ENCODE measurements around the gene DGCR6L. TPM values are rescaled to one million over a fixed set of nuclear protein-coding genes. Genes with fewer than 3 reads are reported as not detected.
"Not testable (repeated sequence)": the region's sequence is repeated elsewhere in the genome, so short reads cannot be mapped to it uniquely, and the experiment has no call there.

Gene DGCR6L
- total RNA-seq, 1 experiment from 2014 or later, result 44.5 TPM

DNA sequence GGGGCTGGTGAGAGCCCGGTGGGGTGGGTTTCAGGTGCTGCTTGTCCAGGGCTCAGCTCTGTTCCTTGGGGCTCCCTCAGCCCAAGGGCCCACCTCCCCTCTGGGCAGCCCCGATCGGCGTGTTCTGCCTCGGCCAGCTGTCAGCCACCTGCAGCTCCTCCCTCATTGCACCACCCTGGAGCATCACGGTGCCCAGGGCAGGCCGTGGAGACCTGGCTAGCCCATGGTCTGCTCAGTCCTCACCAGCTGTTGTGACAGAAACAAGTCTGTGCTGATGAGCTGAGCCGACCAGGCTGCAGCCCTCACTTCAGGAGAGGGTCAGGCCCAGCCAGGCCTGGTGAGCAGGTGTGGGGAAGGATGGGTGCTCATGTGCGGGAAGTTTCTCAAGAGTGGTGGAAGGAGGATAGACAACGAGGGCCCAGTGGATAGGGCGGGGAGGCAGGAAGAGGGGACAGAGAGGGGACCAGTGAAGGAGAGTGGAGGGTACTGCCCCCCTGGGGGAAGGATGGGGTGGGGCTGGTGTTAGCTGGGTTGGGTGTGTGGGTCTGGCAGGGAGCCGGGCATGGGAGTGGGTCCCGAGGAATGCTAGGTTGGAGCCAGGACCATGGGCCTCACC lies 35.3 kb downstream of the DGCR6L start:
- no peak for DNase-seq (ENCODE audit: low read depth, low spot score)
- in situ Hi-C loops (cut with HindIII; ENCODE audit: low pct_unique_long_range_greater_than_20kb, low sequenced_read_pairs), result no loop called here

DNA sequence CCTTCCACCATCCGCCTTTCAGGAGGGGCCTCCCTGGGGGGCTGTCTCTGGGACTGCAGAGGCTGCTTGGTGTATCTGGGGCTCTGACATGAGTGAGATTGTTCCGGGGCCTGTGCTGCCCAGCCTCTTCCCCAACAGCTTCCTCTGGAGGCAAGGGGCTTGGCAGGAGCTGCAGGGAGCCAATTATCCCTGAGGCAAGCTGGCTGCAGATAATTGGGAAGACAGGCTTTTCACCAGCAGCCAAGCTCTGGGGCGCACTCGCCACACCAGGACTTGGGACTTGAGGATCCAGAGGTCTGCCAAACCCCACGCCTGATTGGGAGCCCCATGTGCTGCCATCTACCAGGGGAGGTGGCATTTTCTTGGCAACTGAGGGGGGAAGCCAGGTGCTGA lies 36.2 kb downstream of the DGCR6L start:
- no peak for DNase-seq (ENCODE audit: low read depth, low spot score)
- in situ Hi-C loops (cut with HindIII; ENCODE audit: low pct_unique_long_range_greater_than_20kb, low sequenced_read_pairs), result no loop called here

DNA sequence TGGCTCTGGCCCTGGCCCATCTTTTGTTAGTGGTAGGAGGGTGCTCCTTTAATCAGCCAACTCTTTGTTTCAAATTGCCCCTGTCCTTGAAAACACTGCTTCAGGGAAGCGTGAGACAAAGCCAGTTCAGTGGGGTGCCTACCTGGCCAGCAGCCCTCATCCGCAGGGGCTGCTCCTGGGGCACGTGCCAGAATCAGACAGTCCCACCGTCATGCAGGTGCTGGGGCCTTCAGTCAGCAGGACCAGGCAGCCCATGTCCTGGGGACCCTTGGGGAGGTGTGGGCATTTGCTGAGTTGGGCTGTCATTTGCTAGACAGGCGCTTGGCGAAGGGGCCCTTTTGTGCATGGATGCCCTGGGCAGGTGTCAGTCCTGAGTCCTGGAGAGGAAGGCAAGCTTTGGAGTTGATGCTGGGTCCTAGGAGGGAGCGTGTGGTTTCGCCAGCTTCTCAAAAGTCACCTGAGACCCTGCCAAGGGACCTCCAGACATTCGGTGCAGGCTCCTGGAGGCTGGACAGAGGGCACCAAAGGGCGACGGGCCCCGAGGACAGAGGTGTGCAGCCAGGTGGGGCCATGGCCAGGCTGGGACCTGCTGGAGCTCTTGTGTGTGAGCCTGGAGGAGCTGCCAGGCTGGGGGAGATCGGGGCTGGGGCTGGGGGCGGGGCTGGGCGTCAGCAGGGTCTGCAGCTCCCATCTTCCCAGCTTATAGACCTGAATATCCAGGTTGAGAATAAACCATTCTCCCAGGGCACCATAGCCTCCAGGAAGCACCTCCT lies 36.8 kb downstream of the DGCR6L start:
- in situ Hi-C loops (cut with HindIII; ENCODE audit: low pct_unique_long_range_greater_than_20kb, low sequenced_read_pairs), result no loop called here

DNA sequence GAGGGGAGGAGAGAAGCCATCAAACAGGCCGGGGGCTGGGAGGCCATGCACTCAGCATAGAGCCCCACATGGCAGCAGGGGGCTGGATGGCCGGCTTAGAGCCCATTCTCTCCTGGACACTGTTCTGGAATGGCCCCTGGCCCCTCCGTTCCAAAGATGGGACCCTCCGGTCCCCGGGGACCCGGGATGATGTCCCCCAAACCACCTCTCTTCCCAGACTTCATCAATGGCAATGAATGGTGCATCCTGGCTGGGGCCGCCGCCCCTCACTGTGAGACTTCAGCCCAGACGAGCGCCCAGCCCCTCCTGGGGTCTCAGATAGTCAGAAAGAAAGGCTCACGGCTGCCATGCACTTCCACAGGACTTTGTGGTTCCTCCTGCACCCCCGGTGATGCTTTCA lies 38.0 kb downstream of the DGCR6L start:
- no peak for DNase-seq (ENCODE audit: low read depth, low spot score)
- in situ Hi-C loops (cut with HindIII; ENCODE audit: low pct_unique_long_range_greater_than_20kb, low sequenced_read_pairs), result no loop called here

More for the DNA sequence above, 36.8 kb downstream of the DGCR6L start:
- DNase-seq (ENCODE audit: low read depth, low spot score), result no peak

DNA sequence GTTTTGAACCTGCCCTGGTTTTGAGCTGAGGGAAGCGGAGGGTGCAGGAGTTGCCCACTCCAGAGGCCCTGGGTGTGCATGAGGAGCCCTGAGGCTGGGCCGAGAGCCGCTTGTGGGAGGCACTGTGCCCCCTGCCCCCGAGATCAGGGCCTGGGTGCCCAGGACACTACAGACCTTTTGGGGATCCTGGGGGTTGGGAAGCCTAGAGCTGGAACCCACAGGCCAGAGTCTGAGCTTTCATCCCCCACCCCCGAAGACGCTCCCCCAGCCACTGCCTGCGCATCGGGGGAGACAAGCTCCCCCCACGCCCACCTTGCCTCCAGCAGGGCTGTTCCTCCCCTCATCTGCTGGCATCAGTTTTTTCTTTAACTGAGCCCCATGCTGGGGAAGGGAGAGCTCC lies 38.4 kb downstream of the DGCR6L start:
- in situ Hi-C loops (cut with HindIII; ENCODE audit: low pct_unique_long_range_greater_than_20kb, low sequenced_read_pairs), result not testable (repeated sequence)

DNA sequence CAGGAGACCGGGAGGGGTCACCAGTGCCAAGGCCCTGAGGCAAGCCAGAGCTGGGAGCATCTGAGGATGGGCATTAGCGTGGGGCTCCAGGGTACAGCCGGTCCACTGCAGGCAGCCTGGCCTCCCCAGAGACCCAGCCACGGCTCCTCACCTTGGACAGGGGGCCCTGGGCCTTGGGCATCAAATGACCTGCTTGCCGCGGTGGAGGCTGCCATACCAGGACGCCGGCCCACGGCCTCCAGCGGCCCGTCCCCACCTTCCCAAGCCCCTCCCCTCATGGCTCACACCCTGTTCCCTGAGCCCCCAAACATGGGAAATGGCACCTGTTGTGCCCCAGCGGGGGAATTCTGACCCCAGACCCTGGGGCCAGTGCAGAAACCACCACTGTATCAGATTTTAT lies 39.0 kb downstream of the DGCR6L start:
- in situ Hi-C loops (cut with HindIII; ENCODE audit: low pct_unique_long_range_greater_than_20kb, low sequenced_read_pairs), result no loop called here
- no peak for DNase-seq (ENCODE audit: low read depth, low spot score)

More for the DNA sequence above, 38.4 kb downstream of the DGCR6L start:
- not testable (repeated sequence) for DNase-seq (ENCODE audit: low read depth, low spot score)

DNA sequence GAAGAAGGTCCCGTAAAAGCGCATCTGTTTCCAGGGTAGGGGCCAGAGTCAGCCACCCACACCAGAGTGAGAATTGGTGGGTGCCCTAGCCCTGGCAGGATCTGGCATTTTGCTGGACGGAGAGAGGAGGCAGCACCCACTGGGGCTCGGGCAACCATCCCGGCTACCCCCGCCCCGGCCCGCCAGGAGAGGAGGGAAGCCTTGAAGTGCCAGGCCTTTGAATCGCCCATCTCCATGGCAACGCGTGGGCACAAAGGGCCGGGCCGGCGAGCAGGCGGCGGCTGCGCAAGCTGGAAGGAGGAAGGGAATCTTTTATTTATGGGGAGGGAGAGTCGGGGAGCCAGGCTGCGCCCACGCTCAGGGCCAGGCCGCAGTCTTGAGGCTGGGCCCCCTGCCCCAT lies 39.7 kb downstream of the DGCR6L start:
- in situ Hi-C loops (cut with HindIII; ENCODE audit: low pct_unique_long_range_greater_than_20kb, low sequenced_read_pairs); DNase-seq (ENCODE audit: low read depth, low spot score): not testable (repeated sequence)

DNA sequence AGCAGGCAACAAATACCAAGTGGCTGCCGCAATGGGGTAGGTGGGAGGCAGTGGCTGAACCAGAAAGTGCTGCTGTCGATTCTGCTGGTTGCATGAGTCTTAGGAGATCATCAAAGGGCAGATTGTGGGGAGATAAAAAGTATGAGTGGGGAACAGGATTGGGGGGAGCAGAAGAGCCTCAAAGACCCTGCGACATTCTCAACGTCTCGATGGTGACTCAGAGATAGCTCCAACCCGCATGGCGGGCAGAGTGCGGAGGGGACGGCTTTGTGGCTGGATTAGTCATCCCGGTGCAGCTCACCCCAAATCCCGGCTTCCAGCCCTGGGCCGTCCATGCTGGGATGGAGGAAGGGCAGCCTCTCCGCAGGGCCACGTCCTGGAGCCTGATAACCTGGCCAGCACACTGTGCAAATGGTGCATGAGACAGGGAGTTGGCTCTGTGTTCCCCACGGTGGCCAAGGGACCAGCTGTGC lies 40.2 kb downstream of the DGCR6L start:
- no peak for DNase-seq (ENCODE audit: low read depth, low spot score)
- in situ Hi-C loops (cut with HindIII; ENCODE audit: low pct_unique_long_range_greater_than_20kb, low sequenced_read_pairs), result no loop called here

DNA sequence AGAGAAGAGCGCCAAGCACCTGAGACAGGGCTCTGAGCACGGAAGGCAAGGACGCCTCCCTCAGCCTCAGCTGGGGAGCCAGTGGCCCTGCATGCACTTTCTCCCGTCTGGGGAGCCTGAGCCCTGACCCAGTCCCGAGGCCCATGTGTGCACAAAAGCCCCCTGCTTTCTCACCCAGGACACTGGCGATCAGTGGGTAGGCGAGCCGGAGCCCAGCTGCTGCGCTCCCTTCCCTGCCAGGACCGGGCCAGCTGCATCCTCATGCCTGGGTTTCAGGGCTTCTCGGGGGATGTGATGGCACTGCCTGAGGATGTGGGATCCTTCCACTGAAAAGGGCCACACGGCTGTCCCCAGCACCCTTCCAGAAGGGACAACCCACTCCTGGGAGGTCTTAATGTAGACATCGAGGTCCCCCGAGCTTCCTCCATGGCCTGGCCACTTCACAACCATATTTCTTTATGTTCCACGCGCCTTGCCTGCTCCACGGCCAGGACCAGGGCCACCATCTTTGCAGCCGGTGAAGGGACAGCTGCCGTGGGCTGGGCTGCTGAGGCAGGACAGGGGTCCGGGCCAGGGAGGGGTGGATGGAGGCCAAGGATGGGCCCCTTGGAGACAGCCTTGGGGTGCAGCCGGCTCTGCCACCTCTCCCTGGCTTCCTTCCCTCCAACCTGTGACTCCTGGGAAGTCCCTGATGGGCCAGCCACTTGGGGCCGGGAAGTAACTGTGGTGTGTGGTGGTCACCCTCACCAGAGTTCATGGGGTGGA lies 41.0 kb downstream of the DGCR6L start:
- DNase-seq (ENCODE audit: low read depth, low spot score); in situ Hi-C loops (cut with HindIII; ENCODE audit: low pct_unique_long_range_greater_than_20kb, low sequenced_read_pairs): not testable (repeated sequence)

DNA sequence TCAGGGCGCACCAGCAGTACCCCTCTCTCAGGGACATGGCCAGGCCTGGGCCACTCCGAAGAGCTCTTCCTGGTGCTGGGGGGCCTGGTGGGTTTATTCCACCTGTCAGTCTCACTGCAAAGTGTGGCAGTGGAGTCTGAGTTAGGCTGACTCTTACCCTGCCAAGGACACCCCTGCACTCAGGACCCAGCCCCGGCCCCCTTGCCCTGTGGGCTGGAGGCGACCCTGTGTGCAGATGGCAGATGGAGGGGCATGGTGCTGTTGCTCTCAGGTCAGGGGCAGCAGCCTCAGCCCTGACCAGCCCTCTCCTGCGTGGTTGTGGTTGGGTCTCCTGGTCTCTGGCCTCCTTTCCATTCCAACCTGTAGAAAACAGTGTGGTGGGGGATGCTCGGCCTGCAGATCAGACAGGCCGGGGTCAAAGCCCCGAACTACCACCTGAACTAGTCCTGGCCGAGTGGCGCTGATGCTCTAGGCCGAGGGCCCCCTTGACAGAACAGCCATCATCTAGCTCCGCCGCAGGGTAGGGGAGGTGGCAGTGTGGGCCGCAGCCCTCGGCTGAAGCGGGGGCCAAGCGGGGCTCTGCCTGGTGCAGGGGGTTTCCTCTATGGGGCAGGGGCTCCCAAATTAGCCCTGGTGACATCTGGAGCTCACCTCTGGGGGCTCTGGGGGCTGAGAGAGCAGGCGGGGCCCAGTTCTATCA lies 41.8 kb downstream of the DGCR6L start:
- DNase-seq (ENCODE audit: low read depth, low spot score); in situ Hi-C loops (cut with HindIII; ENCODE audit: low pct_unique_long_range_greater_than_20kb, low sequenced_read_pairs): not testable (repeated sequence)

DNA sequence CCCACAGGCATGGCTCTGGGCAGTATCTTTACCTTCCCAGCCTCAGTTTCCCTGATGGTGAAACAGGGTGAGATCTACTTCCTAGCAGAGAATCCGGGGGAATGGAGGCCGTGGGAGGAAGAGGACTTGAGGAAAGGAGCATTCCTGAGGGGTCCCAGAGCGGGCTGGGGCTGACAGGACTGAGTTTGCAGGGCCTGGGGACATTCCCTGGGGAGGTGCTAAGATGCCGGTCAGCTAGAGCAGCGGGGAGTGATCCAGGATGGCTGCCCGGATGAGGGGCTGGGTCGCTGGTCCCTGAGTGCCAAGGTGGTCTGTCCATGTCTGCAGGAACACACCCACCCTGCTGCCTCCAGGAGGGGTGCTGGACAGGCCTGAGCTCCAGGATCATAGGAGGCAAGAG lies 43.4 kb downstream of the DGCR6L start:
- no peak for DNase-seq (ENCODE audit: low read depth, low spot score)
- in situ Hi-C loops (cut with HindIII; ENCODE audit: low pct_unique_long_range_greater_than_20kb, low sequenced_read_pairs), result no loop called here

DNA sequence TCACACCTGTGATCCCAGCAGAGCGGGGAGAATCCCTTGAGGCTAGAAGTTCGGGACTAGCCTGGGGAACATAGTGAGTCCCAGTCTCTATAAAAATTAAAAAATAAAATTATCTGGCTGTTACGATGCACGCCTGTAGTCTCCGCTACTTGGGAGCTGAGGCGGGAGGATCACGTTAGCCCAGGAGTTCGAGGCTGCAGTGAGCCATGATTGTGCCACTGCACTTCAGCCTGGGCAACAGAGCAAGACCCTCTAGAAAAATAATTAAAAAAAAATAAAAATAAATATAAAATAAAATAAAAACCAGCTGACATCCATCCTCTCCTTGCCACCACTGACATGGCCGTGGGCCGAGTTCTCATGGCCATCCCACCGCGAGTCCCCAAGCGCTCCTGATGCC lies 44.0 kb downstream of the DGCR6L start:
- no peak for DNase-seq (ENCODE audit: low read depth, low spot score)
- in situ Hi-C loops (cut with HindIII; ENCODE audit: low pct_unique_long_range_greater_than_20kb, low sequenced_read_pairs), result no loop called here

DNA sequence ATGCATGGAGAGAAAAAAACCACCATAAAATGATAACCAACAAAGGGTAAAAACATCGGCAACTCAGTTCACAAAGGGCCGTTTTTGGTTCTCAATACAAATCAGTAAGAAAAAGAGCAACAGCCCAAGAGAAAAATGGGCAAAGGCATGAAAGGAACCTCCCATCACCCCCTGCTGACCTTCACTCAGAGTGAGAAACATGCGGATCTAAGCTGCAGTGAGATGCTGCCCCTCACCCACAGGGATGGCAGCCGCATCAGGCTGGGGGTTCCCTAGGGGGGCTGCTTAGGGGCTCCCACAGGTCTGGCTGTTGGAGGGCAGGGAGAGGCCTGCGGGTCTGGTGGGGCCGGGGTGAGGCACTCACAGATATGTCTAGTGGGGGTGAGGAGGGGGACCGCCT lies 44.5 kb downstream of the DGCR6L start:
- DNase-seq (ENCODE audit: low read depth, low spot score); in situ Hi-C loops (cut with HindIII; ENCODE audit: low pct_unique_long_range_greater_than_20kb, low sequenced_read_pairs): not testable (repeated sequence)

DNA sequence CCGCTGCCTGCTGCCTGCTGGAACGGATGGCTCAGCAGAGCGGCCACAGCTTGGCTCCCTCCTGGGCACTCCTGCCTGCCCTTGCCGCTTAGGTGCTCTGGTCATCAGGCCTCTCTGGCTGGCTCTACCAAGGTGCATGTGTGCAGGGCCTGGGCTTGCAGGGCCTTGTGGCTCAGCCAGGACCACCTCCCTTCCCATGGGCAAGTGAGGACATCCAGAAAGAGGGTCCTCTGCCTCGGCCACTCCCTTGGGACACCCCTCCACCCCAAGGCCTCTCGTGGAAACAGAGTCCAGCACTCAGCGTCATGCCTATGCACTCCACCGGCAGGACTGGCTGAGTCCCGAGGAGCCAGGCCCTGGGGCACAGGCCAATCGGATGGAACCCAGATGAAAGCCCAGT lies 45.5 kb downstream of the DGCR6L start:
- DNase-seq (ENCODE audit: low read depth, low spot score); in situ Hi-C loops (cut with HindIII; ENCODE audit: low pct_unique_long_range_greater_than_20kb, low sequenced_read_pairs): not testable (repeated sequence)

DNA sequence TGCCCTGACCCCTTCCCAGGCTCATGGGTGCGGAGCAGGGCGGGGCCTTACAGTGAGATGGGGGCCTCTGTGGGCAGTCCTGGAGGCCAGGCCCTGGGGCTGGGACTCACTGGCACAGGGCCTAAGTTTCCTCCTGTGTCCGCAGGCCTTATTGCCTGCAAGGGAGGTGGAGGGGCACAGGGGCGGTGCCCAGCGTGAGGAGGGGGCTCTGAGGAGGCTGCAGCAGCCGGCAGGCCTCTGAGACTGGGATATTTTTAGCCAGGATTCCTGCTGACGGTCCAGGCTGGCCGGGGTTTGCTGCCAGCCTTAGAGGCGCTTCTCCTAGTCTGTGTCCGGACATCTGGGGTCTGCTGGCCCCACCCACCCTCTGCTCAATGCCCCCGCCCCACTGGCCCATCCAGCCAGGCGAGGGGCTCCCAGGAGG lies 46.1 kb downstream of the DGCR6L start:
- no peak for DNase-seq (ENCODE audit: low read depth, low spot score)

DNA sequence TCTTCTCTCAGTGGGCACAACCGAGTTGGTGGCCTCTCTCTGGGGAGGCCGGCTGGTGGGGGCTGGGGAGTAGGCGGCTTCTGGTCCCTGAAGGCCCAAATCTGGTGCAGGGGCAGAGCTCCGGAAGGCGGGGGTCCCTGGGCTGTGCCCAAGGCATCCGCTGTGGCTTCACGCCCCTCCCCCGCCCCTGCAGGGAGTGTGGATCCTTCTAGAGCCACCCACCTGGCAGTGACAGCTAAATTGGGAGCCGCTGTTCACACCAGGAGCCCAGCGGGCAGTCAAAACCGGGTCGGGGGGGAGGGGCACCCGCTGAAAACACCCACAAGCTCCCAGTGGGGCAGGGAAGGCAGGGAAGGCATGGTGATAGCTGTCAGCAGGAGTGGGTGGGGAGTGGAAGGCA lies 47.2 kb downstream of the DGCR6L start:
- in situ Hi-C loops (cut with HindIII; ENCODE audit: low pct_unique_long_range_greater_than_20kb, low sequenced_read_pairs), result no loop called here
- no peak for DNase-seq (ENCODE audit: low read depth, low spot score)

More for the DNA sequence above, 46.1 kb downstream of the DGCR6L start:
- in situ Hi-C loops (cut with HindIII; ENCODE audit: low pct_unique_long_range_greater_than_20kb, low sequenced_read_pairs), result no loop called here

DNA sequence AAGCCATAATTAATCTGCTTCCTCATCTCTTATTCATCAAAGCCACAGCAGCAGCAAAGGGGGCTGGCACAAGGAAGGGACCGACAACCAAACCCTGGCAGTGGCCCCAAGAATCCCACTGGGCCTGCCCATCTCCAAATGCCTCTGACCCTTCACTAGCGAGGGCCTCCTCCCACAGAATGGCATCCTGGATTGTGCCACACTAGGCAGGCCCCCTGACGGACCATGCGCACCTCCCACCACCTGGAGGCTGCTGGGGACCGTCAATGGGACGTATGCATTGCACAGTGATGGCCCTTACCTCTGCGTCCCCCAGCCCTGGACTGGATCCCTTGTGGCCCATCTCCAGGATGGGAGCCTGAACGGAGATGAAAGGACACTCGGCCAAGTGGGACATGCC lies 47.7 kb downstream of the DGCR6L start:
- in situ Hi-C loops (cut with HindIII; ENCODE audit: low pct_unique_long_range_greater_than_20kb, low sequenced_read_pairs), result no loop called here
- DNase-seq (ENCODE audit: low read depth, low spot score), result no peak

Data from SK-MEL-5 (cell line).